A549 (cell line): ENCODE results near the gene ENDOG. TPM values are rescaled to one million over a fixed set of nuclear protein-coding genes. Genes with fewer than 3 reads are reported as not detected.

Source experiments
- ATAC-seq, 2 experiments: fragments of 200-7000 bp in 1 of 2; fragments of >200 bp in 1 of 2; cut with Nextera tagmentation in 1 of 2; cut with Tn5 transposase in 1 of 2; 3 replicates each; pipeline versions ENCODE4 v1.8.0 to v1.9.1; 2018 to 2020; ENCODE audit warnings: mild to moderate bottlenecking in 1 of 2, moderate library complexity in 1 of 2
- CTCF ChIA-PET: fragments of 300-600 bp; sonication (Branson Sonifier 250); formaldehyde crosslinking; extraction: SDS; loops from one replicate; lab custom pipeline; 2021; ENCODE audit warnings: antibody characterized with exemption, inconsistent platforms; lab: Yijun Ruan, JAX
- POLR2A ChIA-PET: fragments of 350-600 bp; formaldehyde crosslinking; extraction: SDS; loops from one replicate; lab custom pipeline; 2021; ENCODE audit warnings: antibody characterized with exemption, inconsistent platforms; lab: Yijun Ruan, JAX
- DNase-seq, 2 experiments: peaks; one replicate each; pipeline versions ENCODE4 v3.0.0 to v3.0.0-alpha.2; 2011 to 2016; ENCODE audit warnings: low read depth in 1 of 2, low spot score in 1 of 2
- FAIRE-seq: peaks from 2 replicates; lab custom pipeline; 2011; peaks lifted over from hg19 to GRCh38; lab: Jason Lieb, UNC
- H3K27ac ChIP-seq, 2 experiments: fragments of >200 bp; sonication (Bioruptor Twin); formaldehyde crosslinking; 3 replicates each; pipeline ENCODE4 v1.5.1; 2016 to 2017
- H3K4me1 ChIP-seq: fragments of >200 bp; sonication (Bioruptor Twin); formaldehyde crosslinking; 3 replicates; pipeline ENCODE4 v1.6.1; 2016
- H3K4me2 ChIP-seq: fragments of >200 bp; sonication (Bioruptor Twin); formaldehyde crosslinking; 3 replicates; pipeline ENCODE4 v1.6.1; 2016
- H3K4me3 ChIP-seq: fragments of >200 bp; sonication (Bioruptor Twin); formaldehyde crosslinking; 3 replicates; pipeline ENCODE4 v1.5.1; 2016
- H3K9me3 ChIP-seq: fragments of >200 bp; sonication (Bioruptor Twin); formaldehyde crosslinking; 3 replicates; pipeline ENCODE4 v1.6.1; 2016
- CEBPB ChIP-seq, 2 experiments: fragments of >200 bp in 1 of 2; sonication (Bioruptor Twin) in 1 of 2; formaldehyde crosslinking in 1 of 2; IDR thresholded peaks; 2 replicates each; pipeline ENCODE4 v1.6.1; 2012 to 2016
- EHF ChIP-seq: fragments of 250-450 bp; sonication (Bioruptor Pico); IDR thresholded peaks from 2 replicates; pipeline ENCODE4 v1.5.0; 2020; ENCODE audit warnings: mild to moderate bottlenecking
- EHMT2 ChIP-seq: fragments of 200-600 bp; sonication (generic); IDR thresholded peaks from 2 replicates; pipeline ENCODE4 v1.6.1; 2016; ENCODE audit warnings: antibody characterized with exemption, low read depth, mild to moderate bottlenecking, moderate library complexity
- ELK1 ChIP-seq: fragments of 150-350 bp; IDR thresholded peaks from 2 replicates; pipeline ENCODE4 v1.6.1; 2014; ENCODE audit warnings: low read depth, mild to moderate bottlenecking, low read length
- EP300 ChIP-seq, 2 experiments: fragments of >200 bp; sonication (Bioruptor Twin); formaldehyde crosslinking; IDR thresholded peaks; 2 replicates in 1 of 2; 3 replicates in 1 of 2; pipeline ENCODE4 v1.6.1; 2016 to 2017
- FOSL2 ChIP-seq, 2 experiments: fragments of 450-650 bp in 1 of 2; fragments of >200 bp in 1 of 2; sonication (Bioruptor Twin) in 1 of 2; formaldehyde crosslinking; IDR thresholded peaks; 2 replicates each; pipeline versions ENCODE4 v1.5.0 to v1.6.1; 2016 to 2020; ENCODE audit warnings: mild to moderate bottlenecking in 1 of 2, moderate library complexity in 1 of 2
- GATA3 ChIP-seq: IDR thresholded peaks from 2 replicates; pipeline ENCODE4 v1.6.1; 2012; ENCODE audit warnings: borderline replicate concordance
- HES2 ChIP-seq: fragments of >200 bp; sonication (Bioruptor Twin); formaldehyde crosslinking; IDR thresholded peaks from 2 replicates; pipeline ENCODE4 v1.6.1; 2016
- HMGXB4 ChIP-seq: fragments of 250-450 bp; sonication (Bioruptor Pico); IDR thresholded peaks from 2 replicates; pipeline ENCODE4 v1.5.0; 2021; ENCODE audit warnings: mild to moderate bottlenecking, moderate library complexity, borderline replicate concordance
- HOXA7 ChIP-seq: fragments of 250-450 bp; sonication (Bioruptor Pico); IDR thresholded peaks from 2 replicates; pipeline ENCODE4 v1.5.0; 2020; ENCODE audit warnings: mild to moderate bottlenecking, moderate library complexity
- HOXB13 ChIP-seq: fragments of 250-450 bp; sonication (Bioruptor Pico); IDR thresholded peaks from 2 replicates; pipeline ENCODE4 v1.5.0; 2020; ENCODE audit warnings: low read depth, mild to moderate bottlenecking, moderate library complexity
- JUN ChIP-seq, 2 experiments: fragments of >200 bp; sonication (Bioruptor Twin); formaldehyde crosslinking; IDR thresholded peaks; 2 replicates in 1 of 2; 3 replicates in 1 of 2; pipeline ENCODE4 v1.6.1; 2016 to 2017
- KDM1A ChIP-seq: fragments of 200-600 bp; sonication (generic); IDR thresholded peaks from 2 replicates; pipeline ENCODE4 v1.6.1; 2016; ENCODE audit warnings: low read depth, mild to moderate bottlenecking
- MAFK ChIP-seq: fragments of 450-650 bp; IDR thresholded peaks from 2 replicates; pipeline ENCODE4 v1.6.1; 2014; ENCODE audit not compliant: partially characterized antibody
- MAZ ChIP-seq: fragments of 150-350 bp; IDR thresholded peaks from 2 replicates; pipeline ENCODE4 v1.6.1; 2014; ENCODE audit warnings: antibody characterized with exemption, low read depth, low read length, borderline replicate concordance
- MYC ChIP-seq: IDR thresholded peaks from 2 replicates; pipeline ENCODE4 v1.6.1; 2012; ENCODE audit warnings: mild to moderate bottlenecking, inconsistent platforms, low read length, improper control_type of control experiment, borderline replicate concordance
- NPAS2 ChIP-seq: fragments of 250-450 bp; sonication (Bioruptor Pico); IDR thresholded peaks from 2 replicates; pipeline ENCODE4 v1.8.0; 2022; ENCODE audit warnings: mild to moderate bottlenecking, moderate library complexity, borderline replicate concordance
- NR3C1 ChIP-seq: fragments of >200 bp; sonication (Bioruptor Twin); formaldehyde crosslinking; IDR thresholded peaks from 3 replicates; pipeline ENCODE4 v1.6.1; 2017
- POLR2A ChIP-seq: IDR thresholded peaks from 2 replicates; pipeline ENCODE4 v1.6.1; 2012; ENCODE audit warnings: mild to moderate bottlenecking, low read length
- POLR2AphosphoS2 ChIP-seq: conservative IDR thresholded peaks from 2 replicates; pipeline ENCODE4 v1.6.1; 2012; ENCODE audit warnings: low read length, improper control_type of control experiment, inconsistent platforms
- RARB ChIP-seq: fragments of 250-450 bp; sonication (Bioruptor Pico); IDR thresholded peaks from 2 replicates; pipeline ENCODE4 v1.8.0; 2021; ENCODE audit warnings: mild to moderate bottlenecking, moderate library complexity
- RCOR1 ChIP-seq: fragments of 150-350 bp; IDR thresholded peaks from 2 replicates; pipeline ENCODE4 v1.6.1; 2014; ENCODE audit warnings: antibody characterized with exemption, low read length, low read depth
- RNF2 ChIP-seq: fragments of 200-600 bp; sonication (generic); IDR thresholded peaks from 2 replicates; pipeline ENCODE4 v1.6.1; 2016; ENCODE audit warnings: low read depth, mild to moderate bottlenecking, antibody characterized with exemption, moderate library complexity, borderline replicate concordance
- SREBF2 ChIP-seq: fragments of 450-650 bp; IDR thresholded peaks from 2 replicates; pipeline ENCODE4 v1.6.1; 2014; ENCODE audit warnings: mild to moderate bottlenecking, moderate library complexity
- TFCP2L1 ChIP-seq: fragments of 250-450 bp; sonication (Bioruptor Pico); IDR thresholded peaks from 2 replicates; pipeline ENCODE4 v1.5.0; 2021; ENCODE audit warnings: mild to moderate bottlenecking
- ZFP36 ChIP-seq: fragments of 450-650 bp; IDR thresholded peaks from 2 replicates; pipeline ENCODE4 v1.6.1; 2014; ENCODE audit warnings: borderline replicate concordance; ENCODE audit not compliant: partially characterized antibody
- ZNF302 ChIP-seq: fragments of 250-450 bp; sonication (Bioruptor Pico); IDR thresholded peaks from 2 replicates; pipeline ENCODE4 v1.9.0; 2021; ENCODE audit warnings: inconsistent platforms, mild to moderate bottlenecking, moderate library complexity
- WGBS: methylation state at CpG from one replicate; pipeline ENCODE4 v1.1.6; 2017; ENCODE audit errors: missing lambda C conversion rate; 5-methylcytosine and 5-hydroxymethylcytosine counted together
- polyA plus RNA-seq, 4 experiments: library from polyadenylated mRNA; depleted of rRNA in 3 of 4; stranded (reverse); fragments of >200 nt; fragmentation: RNase III in 1 of 4; extraction: RNeasy Plus Mini Kit Qiagen cat#74134 plus additional on column Dnase treatment in 1 of 4; gene quantifications; 2 replicates in 3 of 4; 3 replicates in 1 of 4; pipeline ENCODE4 v1.2.3, GENCODE V29; 2011 to 2017
- TF ChIP-seq, protein P1 (sequence below): IDR thresholded peaks from 2 replicates; pipeline ENCODE4 v1.6.1; 2012

The ENDOG gene
- polyA plus RNA-seq, 2 of the 4 experiments (the other 2 are of a cell fraction) = 12.8 to 18.6 TPM

GRCh38 chr9:128782669-128783068, 35.6 kb upstream of the ENDOG start:
- TF ChIP-seq ZFP36 (no peak), MYC (no peak), RNF2 (no peak), HMGXB4 (CRISPR knock-in tag) (no peak), EP300 (IDR thresholded peaks at IDR 0.05) (no peak), ZNF302 (no peak), EHMT2 (no peak), RARB (CRISPR knock-in tag) (no peak), MAFK (no peak)
- TF ChIP-seq, protein P1, sequence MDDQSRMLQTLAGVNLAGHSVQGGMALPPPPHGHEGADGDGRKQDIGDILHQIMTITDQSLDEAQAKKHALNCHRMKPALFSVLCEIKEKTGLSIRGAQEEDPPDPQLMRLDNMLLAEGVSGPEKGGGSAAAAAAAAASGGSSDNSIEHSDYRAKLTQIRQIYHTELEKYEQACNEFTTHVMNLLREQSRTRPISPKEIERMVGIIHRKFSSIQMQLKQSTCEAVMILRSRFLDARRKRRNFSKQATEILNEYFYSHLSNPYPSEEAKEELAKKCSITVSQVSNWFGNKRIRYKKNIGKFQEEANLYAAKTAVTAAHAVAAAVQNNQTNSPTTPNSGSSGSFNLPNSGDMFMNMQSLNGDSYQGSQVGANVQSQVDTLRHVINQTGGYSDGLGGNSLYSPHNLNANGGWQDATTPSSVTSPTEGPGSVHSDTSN = no peak
- TF ChIP-seq, all 56 proteins: peak for 0
- Histone ChIP-seq H3K9me3 (no peaks in the 10 kb centered on the region), H3K27ac (peak overlapping the region; percentile 66 to 78; a peak in 4 of 6 replicates), H3K4me3 (no peak overlapping the region), H3K4me1 (peaks cover 8% of the 10 kb centered on the region), H3K4me2 (no peak overlapping the region)
- DNase-seq (no peak), ATAC-seq (no peak), FAIRE-seq (no peak)
- WGBS = 95% methylated on average over 1 of the region's 1 CpG
- CTCF ChIA-PET = interaction anchor here (1.1 to 1.4 kb wide), 3 partner anchors 10 to 463 kb away, joined by 3 to 4 read pairs (median 4); no protein-coding TSS in a partner anchor
- POLR2A ChIA-PET = interaction anchor here (1.1 kb wide), 1 partner anchor 10 kb away, joined by 3 read pairs; the partner anchor contains the start of gene ZER1

DNA sequence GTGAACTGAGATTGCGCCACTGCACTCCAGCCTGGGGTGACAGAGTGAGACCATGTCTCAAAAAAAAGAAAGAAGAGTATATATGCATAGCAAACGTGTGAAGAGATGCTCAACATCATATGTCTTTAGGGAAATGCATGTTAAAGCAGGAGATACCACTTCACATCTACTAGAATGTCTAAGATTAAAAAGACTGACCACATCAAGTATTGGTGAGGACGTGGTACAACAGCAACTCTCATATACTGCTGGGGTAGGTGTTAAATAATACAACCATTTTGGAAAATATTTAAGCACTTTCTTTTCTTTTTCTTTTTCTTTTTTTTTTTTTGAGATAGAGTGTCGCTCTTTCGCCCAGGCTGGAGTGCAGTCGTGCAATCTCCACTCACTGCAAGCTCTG, 32.9 kb upstream of the ENDOG start:
- DNase-seq = no peak
- CTCF ChIA-PET = interaction anchor here (0.6 to 0.7 kb wide), 3 partner anchors 18 to 39 kb away, joined by 3 read pairs; no protein-coding TSS in a partner anchor
- POLR2A ChIA-PET = no interaction called here
- FAIRE-seq = no peak
- H3K9me3 ChIP-seq = no peaks in the 10 kb centered on the region
- no peak overlapping the region for H3K27ac ChIP-seq
- TF ChIP-seq CEBPB (IDR thresholded peaks at IDR 0.05) (peak in 1 of 2 experiments; percentile 20; a peak in 1 of 4 replicates), EHF (CRISPR knock-in tag) (no peak), HOXB13 (no peak), NR3C1 (no peak), EP300 (IDR thresholded peaks at IDR 0.05) (no peak), POLR2AphosphoS2 (no peak)
- ATAC-seq = no peak
- peaks cover 14% of the 10 kb centered on the region for H3K4me1 ChIP-seq
- H3K4me3 ChIP-seq = no peak overlapping the region
- H3K4me2 ChIP-seq = no peak overlapping the region
- 89% methylated on average over 6 of the region's 6 CpGs for WGBS

DNA sequence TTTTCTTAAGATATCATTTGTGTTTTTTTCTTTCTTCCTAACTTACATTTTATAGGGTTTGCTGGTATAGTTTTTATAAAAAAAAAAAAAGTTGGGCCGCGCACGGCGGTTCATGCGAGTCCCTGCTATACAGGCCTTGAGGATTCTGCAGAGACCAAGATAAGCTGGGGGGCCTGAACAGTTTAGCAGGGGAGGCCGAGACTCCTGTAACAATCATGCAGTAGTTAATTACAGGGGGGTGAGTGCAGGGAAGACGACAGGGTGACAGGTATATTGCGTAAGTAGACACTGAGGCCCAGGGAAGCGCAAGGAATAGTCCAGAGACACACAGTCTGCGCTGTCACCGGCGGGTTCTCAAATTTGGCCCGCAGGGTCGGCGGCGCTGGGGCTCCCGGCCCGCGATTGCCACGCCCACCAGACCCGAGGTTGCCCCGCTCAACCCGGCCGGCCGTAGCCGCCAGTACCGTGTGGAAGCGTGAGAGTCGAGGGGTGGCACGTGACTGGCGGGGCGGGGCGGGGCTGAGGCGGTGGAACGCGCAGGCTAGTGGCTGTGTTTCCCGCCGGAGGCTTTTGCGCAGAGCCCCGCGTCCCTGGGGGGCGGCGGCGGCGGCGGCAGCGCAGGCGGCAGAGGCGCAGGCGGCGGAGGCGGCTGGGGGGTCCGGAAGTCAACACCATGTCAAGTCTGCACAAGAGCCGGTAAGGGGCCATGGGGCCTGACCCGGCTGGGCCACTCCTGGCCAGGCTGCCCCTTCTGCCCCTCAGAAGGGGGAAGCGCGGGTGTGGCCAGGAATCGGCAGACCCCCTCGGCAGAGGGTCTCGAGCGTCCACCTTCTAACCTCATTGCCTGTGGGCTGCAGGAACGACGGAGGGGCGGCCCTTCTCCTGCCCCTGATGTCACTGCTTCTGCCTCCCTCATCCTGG, 31.4 kb upstream of the ENDOG start, which contains the start of gene TBC1D13:
TBC1D13 (plus strand) TSS at position 573 of the 921 bp plus-strand sequence; CDS start at position 674, 101 bp downstream.
- Histone ChIP-seq H3K4me2 (peak within 1 kb of the TSS; percentile 74), H3K9me3 (no peaks in the 10 kb centered on the region), H3K4me3 (peak within 1 kb of the TSS; percentile 83), H3K4me1 (peaks cover 14% of the 10 kb centered on the region), H3K27ac (peak within 1 kb of the TSS; percentile 82 to 99)
- ChIA-PET CTCF (interaction anchor here (1.1 kb wide), 1 partner anchor 112 kb away, joined by 3 read pairs; no protein-coding TSS in a partner anchor), POLR2A (interaction anchor here (0.6 to 1.5 kb wide), 2 partner anchors 26 to 31 kb away, joined by 4 to 6 read pairs; partner anchors contain the start of gene ENDOG)
- ATAC-seq (peak; percentile 97 to 98), DNase-seq (peak; percentile 88 to 94), FAIRE-seq (no peak)
- WGBS = 17% methylated on average over 43 of the region's 64 CpGs
- peak; percentile 69 for TF ChIP-seq POLR2A
- TF ChIP-seq FOSL2 (IDR thresholded peaks at IDR 0.05) = no peak
- TF ChIP-seq FOSL2 (CRISPR knock-in tag; IDR thresholded peaks at IDR 0.05) = no peak
- peak; percentile 83 for TF ChIP-seq NPAS2
- TF ChIP-seq ELK1 = no peak
- no peak for TF ChIP-seq RCOR1
- no peak for TF ChIP-seq KDM1A
- TF ChIP-seq SREBF2 = no peak
- no peak for TF ChIP-seq TFCP2L1
- no peak for TF ChIP-seq HES2
- no peak for TF ChIP-seq ZNF302
- TF ChIP-seq EP300 (IDR thresholded peaks at IDR 0.05) = peak in 1 of 2 experiments; percentile 40; a peak in 1 of 5 replicates
- peak; percentile 51 to 89; a peak in 4 of 5 replicates for TF ChIP-seq JUN (IDR thresholded peaks at IDR 0.05)
- TF ChIP-seq GATA3 = peak; percentile 31; the same call in 1 of the 2 replicates
- TF ChIP-seq HOXA7 (CRISPR knock-in tag) = no peak
- TF ChIP-seq MAZ = peak; percentile 90; the same call in 1 of the 2 replicates
